ENCODE measurements around the gene ADAMTS2.

GRCh38 chr5:179310439-179311090, 34.7 kb downstream of the ADAMTS2 start:
- no peak for TF ChIP-seq CTCF (conservative IDR thresholded peaks at IDR 0.05; ENCODE audit: low read depth, low read length)
- TF ChIP-seq RAD21 (IDR thresholded peaks at IDR 0.05; ENCODE audit: low read length): no peak
- no peak for TF ChIP-seq POLR2A (IDR thresholded peaks at IDR 0.05; ENCODE audit: low read depth, low read length)
- TF ChIP-seq ELK1 (IDR thresholded peaks at IDR 0.05; ENCODE audit: borderline replicate concordance, low read depth, low read length): no peak
- TF ChIP-seq RFX5 (IDR thresholded peaks at IDR 0.05; ENCODE audit: low read depth, low read length): no peak
- no peak for TF ChIP-seq MXI1 (IDR thresholded peaks at IDR 0.05; ENCODE audit: borderline replicate concordance, low read depth, low read length)
- no peak for TF ChIP-seq SMC3 (IDR thresholded peaks at IDR 0.05; ENCODE audit: low read depth, low read length)
- no peak for TF ChIP-seq USF2 (IDR thresholded peaks at IDR 0.05; ENCODE audit: low read depth, low read length)
- TF ChIP-seq MAFK (IDR thresholded peaks at IDR 0.05; ENCODE audit: low read depth, low read length): no peak
- no peak for TF ChIP-seq CHD1 (IDR thresholded peaks at IDR 0.05; ENCODE audit: low read depth, low read length)
- no peak for TF ChIP-seq FOS (IDR thresholded peaks at IDR 0.05; ENCODE audit: low read depth, low read length)
- TF ChIP-seq BHLHE40 (IDR thresholded peaks at IDR 0.05; ENCODE audit: low read depth, low read length): no peak
